K562 (cell line): ENCODE measurements around the gene BLOC1S3. TPM values are rescaled to one million over a fixed set of nuclear protein-coding genes. Genes with fewer than 3 reads are reported as not detected.

Experiments used
- ARID3A ChIP-seq: IDR thresholded peaks from 2 replicates; pipeline ENCODE4 v1.6.1; 2012; ENCODE audit warnings: low read depth, low read length, improper control_type of control experiment, borderline replicate concordance
- BRD4 ChIP-seq: fragments of 200-600 bp; sonication (generic); IDR thresholded peaks from 2 replicates; pipeline ENCODE4 v1.6.1; 2017; ENCODE audit warnings: inconsistent platforms
- ESRRB ChIP-seq: fragments of 250-450 bp; sonication (Bioruptor Pico); IDR thresholded peaks from 2 replicates; pipeline ENCODE4 v1.5.0; 2020; ENCODE audit warnings: mild to moderate bottlenecking, moderate library complexity, borderline replicate concordance
- FOXM1 ChIP-seq, 2 experiments: fragments of 450-650 bp in 1 of 2; sonication (generic) in 1 of 2; formaldehyde crosslinking in 1 of 2; IDR thresholded peaks; 2 replicates each; pipeline versions ENCODE4 v1.6.1 to v1.9.0; 2017 to 2022; ENCODE audit warnings: low read depth in 2 of 2, mild to moderate bottlenecking in 2 of 2, missing genetic modification reagents in 1 of 2, moderate library complexity in 1 of 2
- HBP1 ChIP-seq: fragments of 450-650 bp; formaldehyde crosslinking; IDR thresholded peaks from 2 replicates; pipeline ENCODE4 v1.4.0; 2022; ENCODE audit warnings: missing genetic modification characterization
- KHSRP ChIP-seq: fragments of 450-650 bp; IDR thresholded peaks from 2 replicates; pipeline ENCODE4 v1.6.1; 2017
- MAFK ChIP-seq: IDR thresholded peaks from 2 replicates; pipeline ENCODE4 v1.6.1; 2011; ENCODE audit warnings: low read length, improper control_type of control experiment
- MED1 ChIP-seq: sonication (generic); formaldehyde crosslinking; IDR thresholded peaks from 2 replicates; pipeline ENCODE4 v1.8.1; 2023; ENCODE audit warnings: missing genetic modification reagents, borderline replicate concordance
- PHB2 ChIP-seq: fragments of 450-650 bp; IDR thresholded peaks from 2 replicates; pipeline ENCODE4 v1.6.1; 2017; ENCODE audit warnings: low read depth
- PHF20 ChIP-seq: fragments of 450-650 bp; IDR thresholded peaks from 2 replicates; pipeline ENCODE4 v1.6.1; 2018; ENCODE audit not compliant: partially characterized antibody
- PTRF ChIP-seq: fragments of 450-650 bp; IDR thresholded peaks from 2 replicates; pipeline ENCODE4 v1.6.1; 2016; ENCODE audit warnings: mild to moderate bottlenecking, missing genetic modification characterization, missing compliant biosample characterization
- SETDB1 ChIP-seq: IDR thresholded peaks from one replicate; pipeline ENCODE4 v1.6.1; 2012; ENCODE audit warnings: low read length, control low read depth, inconsistent platforms
- SRSF7 ChIP-seq: fragments of 200-400 bp; formaldehyde crosslinking; optimal IDR thresholded peaks from 2 replicates; pipeline ENCODE3; 2017; ENCODE audit warnings: mild to moderate bottlenecking, low read depth, low read length
- TBL1XR1 ChIP-seq, 2 experiments: IDR thresholded peaks; 2 replicates each; pipeline ENCODE4 v1.6.1; 2012; ENCODE audit warnings: improper control_type of control experiment in 2 of 2, low read length in 2 of 2, mild to moderate bottlenecking in 1 of 2
- TEAD4 ChIP-seq, 2 experiments: sonication (generic) in 1 of 2; formaldehyde crosslinking in 1 of 2; IDR thresholded peaks; 2 replicates each; pipeline versions ENCODE4 v1.6.1 to v1.8.0; 2012 to 2022; ENCODE audit warnings: borderline replicate concordance in 1 of 2, inconsistent platforms in 1 of 2, low read length in 1 of 2, mild to moderate bottlenecking in 1 of 2, missing genetic modification reagents in 1 of 2
- TOE1 ChIP-seq, 2 experiments: fragments of 450-650 bp in 1 of 2; sonication (generic) in 1 of 2; formaldehyde crosslinking in 1 of 2; IDR thresholded peaks; 2 replicates each; pipeline versions ENCODE4 v1.7.1 to v1.8.0; 2016 to 2022; ENCODE audit warnings: borderline replicate concordance in 2 of 2, mild to moderate bottlenecking in 2 of 2, antibody characterized with exemption in 1 of 2, inconsistent platforms in 1 of 2, low read depth in 1 of 2, missing genetic modification reagents in 1 of 2, moderate library complexity in 1 of 2
- ZFP1 ChIP-seq: fragments of 450-650 bp; formaldehyde crosslinking; IDR thresholded peaks from 2 replicates; pipeline ENCODE4 v1.4.0; 2020; ENCODE audit warnings: mild to moderate bottlenecking, mixed read lengths
- ZNF507 ChIP-seq: conservative IDR thresholded peaks from 2 replicates; pipeline ENCODE4 v1.6.1; 2017; ENCODE audit warnings: missing genetic modification characterization, missing compliant biosample characterization
- ZNF766 ChIP-seq: fragments of 200-800 bp; sonication (Bioruptor generic); conservative IDR thresholded peaks from 2 replicates; pipeline ENCODE4 v1.6.1; 2016; ENCODE audit warnings: missing genetic modification characterization, missing compliant biosample characterization
- ZNF778 ChIP-seq: fragments of 450-650 bp; formaldehyde crosslinking; IDR thresholded peaks from 2 replicates; pipeline ENCODE4 v1.4.0; 2020; ENCODE audit warnings: mild to moderate bottlenecking, moderate library complexity
- polyA plus RNA-seq, 8 experiments: library from polyadenylated mRNA; depleted of rRNA in 4 of 8; stranded (reverse) in 5 of 8; unstranded in 3 of 8; fragments of >200 nt; fragmentation: Nextera tagmentation in 2 of 8; fragmentation: Illumina TruSeq in 1 of 8; extraction: Ambion mirVana in 2 of 8; extraction: Trizol in 1 of 8; gene quantifications; 2 replicates each; pipeline versions ENCODE4 v1.2.1 to v1.2.3, GENCODE V29; 2011 to 2014; ENCODE audit warnings: inconsistent platforms in 1 of 8, missing spikeins in 1 of 8
- total RNA-seq, 7 experiments: library from RNA; depleted of rRNA in 6 of 7; stranded (reverse); fragments of >200 nt in 6 of 7; fragmentation: Illumina TruSeq in 2 of 7; extraction: Trizol in 2 of 7; gene quantifications; 2 replicates each; pipeline versions ENCODE4 v1.2.1 to v1.2.3, GENCODE V29; 2011 to 2021; ENCODE audit warnings: low replicate concordance in 1 of 7
- TF ChIP-seq, protein P1 (sequence below): fragments of 450-650 bp; formaldehyde crosslinking; IDR thresholded peaks from 2 replicates; pipeline ENCODE4 v1.4.0; 2022; ENCODE audit warnings: missing genetic modification characterization

Gene BLOC1S3
- total and polyA plus RNA-seq, 9 of the 15 experiments (the other 6 are each of a cell fraction or from before 2014, with no cell fraction given): 3.9 to 20.2 (median 10.4) TPM

GRCh38 chr19:45178262-45179071 is at the start of gene BLOC1S3 (continued):
- TF ChIP-seq TOE1 (IDR thresholded peaks at IDR 0.05; ENCODE audit: borderline replicate concordance): peak; percentile 98
- TF ChIP-seq TOE1 (CRISPR knock-in tag; IDR thresholded peaks at IDR 0.05; ENCODE audit: borderline replicate concordance, low read depth): no peak
- TF ChIP-seq HBP1: no peak
- TF ChIP-seq TBL1XR1 (IDR thresholded peaks at IDR 0.05; ENCODE audit: low read length in 2 of 2): 0 out of 4 replicates have a peak, but pooled peaks of 1 of the 2 experiments have one; percentile 8
- TF ChIP-seq ARID3A: no peak
- no peak for TF ChIP-seq ZFP1 (CRISPR knock-in tag)
- no peak for TF ChIP-seq BRD4
- no peak for TF ChIP-seq SRSF7
- TF ChIP-seq TEAD4 (IDR thresholded peaks at IDR 0.05; ENCODE audit: low read length): no peak
- no peak for TF ChIP-seq TEAD4 (CRISPR knock-in tag; IDR thresholded peaks at IDR 0.05; ENCODE audit: borderline replicate concordance)
- TF ChIP-seq, protein P1, sequence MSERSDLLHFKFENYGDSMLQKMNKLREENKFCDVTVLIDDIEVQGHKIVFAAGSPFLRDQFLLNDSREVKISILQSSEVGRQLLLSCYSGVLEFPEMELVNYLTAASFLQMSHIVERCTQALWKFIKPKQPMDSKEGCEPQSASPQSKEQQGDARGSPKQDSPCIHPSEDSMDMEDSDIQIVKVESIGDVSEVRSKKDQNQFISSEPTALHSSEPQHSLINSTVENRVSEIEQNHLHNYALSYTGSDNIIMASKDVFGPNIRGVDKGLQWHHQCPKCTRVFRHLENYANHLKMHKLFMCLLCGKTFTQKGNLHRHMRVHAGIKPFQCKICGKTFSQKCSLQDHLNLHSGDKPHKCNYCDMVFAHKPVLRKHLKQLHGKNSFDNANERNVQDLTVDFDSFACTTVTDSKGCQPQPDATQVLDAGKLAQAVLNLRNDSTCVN (CRISPR knock-in tag): no peak
- no peak for TF ChIP-seq SETDB1
- no peak for TF ChIP-seq KHSRP
- TF ChIP-seq ZNF507: no peak
- TF ChIP-seq ZNF766 (CRISPR knock-in tag): no peak
- peak; percentile 68 for TF ChIP-seq FOXM1 (IDR thresholded peaks at IDR 0.05; ENCODE audit: low read depth)
- TF ChIP-seq FOXM1 (CRISPR knock-in tag; IDR thresholded peaks at IDR 0.05; ENCODE audit: low read depth): no peak
- TF ChIP-seq PHF20: peak; percentile 18
- no peak for TF ChIP-seq MAFK
- TF ChIP-seq PTRF (tag): no peak
- TF ChIP-seq MED1 (CRISPR knock-in tag): no peak
- no peak for TF ChIP-seq PHB2
- TF ChIP-seq ZNF778 (CRISPR knock-in tag): no peak
- no peak for TF ChIP-seq ESRRB (CRISPR knock-in tag)
